HepG2 (cell line): ENCODE measurements around the gene CD151. TPM values are rescaled to one million over a fixed set of nuclear protein-coding genes. Genes with fewer than 3 reads are reported as not detected.

Experiments used
- CHD2 ChIP-seq: IDR thresholded peaks from 2 replicates; pipeline ENCODE4 v1.6.1; 2011; ENCODE audit warnings: low read depth, low read length, improper control_type of control experiment
- CREB1 ChIP-seq, 2 experiments: fragments of 450-650 bp in 1 of 2; IDR thresholded peaks; 2 replicates each; pipeline ENCODE4 v1.6.1; 2016 to 2017; ENCODE audit warnings: control low read depth in 1 of 2, mild to moderate bottlenecking in 1 of 2, missing compliant biosample characterization in 1 of 2, missing genetic modification characterization in 1 of 2
- DMAP1 ChIP-seq: IDR thresholded peaks from 2 replicates; pipeline ENCODE4 v1.6.1; 2016
- KLF9 ChIP-seq: IDR thresholded peaks from 2 replicates; pipeline ENCODE4 v1.6.1; 2016; ENCODE audit warnings: low read depth
- NFE2L2 ChIP-seq: fragments of 150-350 bp; IDR thresholded peaks from 2 replicates; pipeline ENCODE4 v1.6.1; 2014; ENCODE audit warnings: low read length
- PCBP2 ChIP-seq: fragments of 200-400 bp; formaldehyde crosslinking; optimal IDR thresholded peaks from 2 replicates; pipeline ENCODE3; 2018; ENCODE audit warnings: low read length, low read depth; ENCODE audit not compliant: poor library complexity, severe bottlenecking
- RARA ChIP-seq: IDR thresholded peaks from 2 replicates; pipeline ENCODE4 v1.6.1; 2016; ENCODE audit warnings: missing genetic modification reagents, missing compliant biosample characterization
- RFXAP ChIP-seq: sonication (generic); formaldehyde crosslinking; IDR thresholded peaks from 2 replicates; pipeline ENCODE4 v1.4.0; 2020; ENCODE audit warnings: missing genetic modification reagents, borderline replicate concordance
- SALL1 ChIP-seq: sonication (generic); formaldehyde crosslinking; IDR thresholded peaks from 2 replicates; pipeline ENCODE4 v1.8.0; 2022; ENCODE audit warnings: mild to moderate bottlenecking, missing genetic modification reagents
- SNRNP70 ChIP-seq: fragments of 200-400 bp; formaldehyde crosslinking; IDR thresholded peaks from 2 replicates; pipeline ENCODE4 v1.6.1; 2017; ENCODE audit warnings: mild to moderate bottlenecking, low read depth, low read length, moderate library complexity
- STAG1 ChIP-seq: sonication (generic); formaldehyde crosslinking; IDR thresholded peaks from 2 replicates; pipeline ENCODE4 v1.4.0; 2020; ENCODE audit warnings: missing genetic modification reagents
- TSC22D2 ChIP-seq: sonication (generic); formaldehyde crosslinking; IDR thresholded peaks from 2 replicates; pipeline ENCODE4 v1.5.1; 2020; ENCODE audit warnings: missing genetic modification reagents, mild to moderate bottlenecking, borderline replicate concordance
- ZFP90 ChIP-seq: sonication (generic); formaldehyde crosslinking; IDR thresholded peaks from 2 replicates; pipeline ENCODE4 v1.8.0; 2022; ENCODE audit warnings: missing genetic modification reagents, mild to moderate bottlenecking, inconsistent platforms, borderline replicate concordance
- ZMYM4 ChIP-seq: sonication (generic); formaldehyde crosslinking; IDR thresholded peaks from 2 replicates; pipeline ENCODE4 v1.8.1; 2023; ENCODE audit warnings: mild to moderate bottlenecking, missing genetic modification reagents
- ZNF10 ChIP-seq: sonication (generic); formaldehyde crosslinking; IDR thresholded peaks from 2 replicates; pipeline ENCODE4 v1.4.0; 2020; ENCODE audit warnings: mild to moderate bottlenecking, low read depth, missing genetic modification reagents, borderline replicate concordance
- ZNF501 ChIP-seq: sonication (generic); formaldehyde crosslinking; IDR thresholded peaks from 2 replicates; pipeline ENCODE4 v1.5.1; 2020; ENCODE audit warnings: mild to moderate bottlenecking, moderate library complexity, missing genetic modification reagents
- ZNF674 ChIP-seq: sonication (generic); formaldehyde crosslinking; IDR thresholded peaks from 2 replicates; pipeline ENCODE4 v1.5.0; 2020; ENCODE audit warnings: low read depth, mild to moderate bottlenecking, missing genetic modification reagents
- ZNF720 ChIP-seq: sonication (generic); formaldehyde crosslinking; IDR thresholded peaks from 2 replicates; pipeline ENCODE4 v1.4.0; 2020; ENCODE audit warnings: missing genetic modification reagents
- ZNF781 ChIP-seq: sonication (generic); formaldehyde crosslinking; IDR thresholded peaks from 2 replicates; pipeline ENCODE4 v1.5.1; 2020; ENCODE audit warnings: borderline replicate concordance, mild to moderate bottlenecking, missing genetic modification reagents; ENCODE audit errors: not compliant biosample characterization
- ZSCAN25 ChIP-seq: sonication (generic); formaldehyde crosslinking; IDR thresholded peaks from 2 replicates; pipeline ENCODE4 v1.8.0; 2022; ENCODE audit warnings: mild to moderate bottlenecking, missing genetic modification reagents
- polyA plus RNA-seq, 8 experiments: library from polyadenylated mRNA; depleted of rRNA in 3 of 8; stranded (reverse) in 7 of 8; unstranded in 1 of 8; fragments of >200 nt; fragmentation: Illumina TruSeq in 4 of 8; extraction: Trizol in 4 of 8; gene quantifications; 2 replicates each; pipeline versions ENCODE4 v1.2.1 to v1.2.3, GENCODE V29; 2011 to 2016; ENCODE audit warnings: low read depth in 4 of 8, missing spikeins in 1 of 8, mixed read lengths in 1 of 8; ENCODE audit not compliant: insufficient read depth in 1 of 8
- total RNA-seq, 5 experiments: library from RNA; depleted of rRNA; stranded (reverse); fragments of >200 nt; fragmentation: Illumina TruSeq; extraction: Trizol; gene quantifications; 2 replicates each; pipeline ENCODE4 v1.2.3, GENCODE V29; 2016; ENCODE audit warnings: low read depth in 1 of 5
- TF ChIP-seq, protein P1 (sequence below): sonication (generic); formaldehyde crosslinking; IDR thresholded peaks from 2 replicates; pipeline ENCODE4 v1.4.0; 2020; ENCODE audit warnings: missing genetic modification reagents
- TF ChIP-seq, protein P2 (sequence below): IDR thresholded peaks from 2 replicates; pipeline ENCODE4 v1.6.1; 2016; ENCODE audit warnings: missing compliant biosample characterization, missing genetic modification reagents, borderline replicate concordance
- TF ChIP-seq, protein P3 (sequence below): IDR thresholded peaks from 2 replicates; pipeline ENCODE4 v1.6.1; 2018; ENCODE audit warnings: missing genetic modification reagents

Gene CD151
- total and polyA plus RNA-seq, 2 of the 13 experiments (the other 11 are each of a cell fraction or from before 2014, with no cell fraction given): 125 to 197 TPM

DNA sequence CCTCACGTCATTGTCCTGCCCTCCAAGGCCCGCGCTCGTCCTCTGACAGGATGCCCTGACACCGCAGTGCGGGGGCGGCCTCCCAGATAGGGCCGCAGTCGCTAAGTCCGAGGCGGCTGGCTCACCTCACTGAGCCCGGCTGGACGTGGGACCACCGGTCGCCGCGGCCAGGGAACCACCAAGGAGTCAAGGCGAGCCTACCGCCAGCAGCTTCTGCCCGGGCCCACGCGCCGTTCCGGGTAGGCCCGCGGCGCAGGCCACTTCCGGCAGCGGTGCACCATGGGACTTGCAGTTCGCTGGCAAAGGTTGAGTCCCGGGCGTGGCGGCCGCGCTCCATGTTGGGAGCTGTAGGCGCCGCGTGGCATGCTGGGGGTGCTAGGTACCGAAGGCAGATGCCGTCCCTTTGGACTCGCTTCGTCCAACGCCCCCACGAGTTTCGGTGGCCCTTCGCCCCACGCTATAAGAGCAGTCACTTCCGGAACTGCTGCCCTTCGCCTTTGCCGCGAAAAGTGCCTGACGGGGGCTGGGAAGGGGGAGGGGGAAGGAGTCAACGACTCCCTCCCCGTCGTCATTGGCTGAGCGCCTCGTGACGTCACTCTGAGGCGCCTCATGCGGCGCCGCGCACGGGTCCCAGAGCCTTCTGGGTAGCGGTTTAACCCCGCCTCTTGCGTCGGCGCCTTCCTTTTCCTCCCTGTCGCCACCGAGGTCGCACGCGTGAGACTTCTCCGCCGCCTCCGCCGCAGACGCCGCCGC lies 23.3 kb upstream of the CD151 start, which contains the start of gene RPLP2 (continued):
- TF ChIP-seq, protein P1, sequence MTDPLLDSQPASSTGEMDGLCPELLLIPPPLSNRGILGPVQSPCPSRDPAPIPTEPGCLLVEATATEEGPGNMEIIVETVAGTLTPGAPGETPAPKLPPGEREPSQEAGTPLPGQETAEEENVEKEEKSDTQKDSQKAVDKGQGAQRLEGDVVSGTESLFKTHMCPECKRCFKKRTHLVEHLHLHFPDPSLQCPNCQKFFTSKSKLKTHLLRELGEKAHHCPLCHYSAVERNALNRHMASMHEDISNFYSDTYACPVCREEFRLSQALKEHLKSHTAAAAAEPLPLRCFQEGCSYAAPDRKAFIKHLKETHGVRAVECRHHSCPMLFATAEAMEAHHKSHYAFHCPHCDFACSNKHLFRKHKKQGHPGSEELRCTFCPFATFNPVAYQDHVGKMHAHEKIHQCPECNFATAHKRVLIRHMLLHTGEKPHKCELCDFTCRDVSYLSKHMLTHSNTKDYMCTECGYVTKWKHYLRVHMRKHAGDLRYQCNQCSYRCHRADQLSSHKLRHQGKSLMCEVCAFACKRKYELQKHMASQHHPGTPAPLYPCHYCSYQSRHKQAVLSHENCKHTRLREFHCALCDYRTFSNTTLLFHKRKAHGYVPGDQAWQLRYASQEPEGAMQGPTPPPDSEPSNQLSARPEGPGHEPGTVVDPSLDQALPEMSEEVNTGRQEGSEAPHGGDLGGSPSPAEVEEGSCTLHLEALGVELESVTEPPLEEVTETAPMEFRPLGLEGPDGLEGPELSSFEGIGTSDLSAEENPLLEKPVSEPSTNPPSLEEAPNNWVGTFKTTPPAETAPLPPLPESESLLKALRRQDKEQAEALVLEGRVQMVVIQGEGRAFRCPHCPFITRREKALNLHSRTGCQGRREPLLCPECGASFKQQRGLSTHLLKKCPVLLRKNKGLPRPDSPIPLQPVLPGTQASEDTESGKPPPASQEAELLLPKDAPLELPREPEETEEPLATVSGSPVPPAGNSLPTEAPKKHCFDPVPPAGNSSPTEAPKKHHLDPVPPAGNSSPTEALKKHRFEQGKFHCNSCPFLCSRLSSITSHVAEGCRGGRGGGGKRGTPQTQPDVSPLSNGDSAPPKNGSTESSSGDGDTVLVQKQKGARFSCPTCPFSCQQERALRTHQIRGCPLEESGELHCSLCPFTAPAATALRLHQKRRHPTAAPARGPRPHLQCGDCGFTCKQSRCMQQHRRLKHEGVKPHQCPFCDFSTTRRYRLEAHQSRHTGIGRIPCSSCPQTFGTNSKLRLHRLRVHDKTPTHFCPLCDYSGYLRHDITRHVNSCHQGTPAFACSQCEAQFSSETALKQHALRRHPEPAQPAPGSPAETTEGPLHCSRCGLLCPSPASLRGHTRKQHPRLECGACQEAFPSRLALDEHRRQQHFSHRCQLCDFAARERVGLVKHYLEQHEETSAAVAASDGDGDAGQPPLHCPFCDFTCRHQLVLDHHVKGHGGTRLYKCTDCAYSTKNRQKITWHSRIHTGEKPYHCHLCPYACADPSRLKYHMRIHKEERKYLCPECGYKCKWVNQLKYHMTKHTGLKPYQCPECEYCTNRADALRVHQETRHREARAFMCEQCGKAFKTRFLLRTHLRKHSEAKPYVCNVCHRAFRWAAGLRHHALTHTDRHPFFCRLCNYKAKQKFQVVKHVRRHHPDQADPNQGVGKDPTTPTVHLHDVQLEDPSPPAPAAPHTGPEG: no peak; the same call in 1 of the 2 replicates
- TF ChIP-seq RARA (CRISPR knock-in tag) (peak; percentile 18; the same call in 1 of the 2 replicates), ZNF10 (CRISPR knock-in tag) (no peak), SNRNP70 (no peak), RFXAP (CRISPR knock-in tag) (no peak), STAG1 (CRISPR knock-in tag) (no peak), CREB1 (IDR thresholded peaks at IDR 0.05) (peak; percentile 100), CREB1 (CRISPR knock-in tag; IDR thresholded peaks at IDR 0.05) (peak; percentile 98), ZNF674 (CRISPR knock-in tag) (no peak), PCBP2 (no peak), TSC22D2 (CRISPR knock-in tag) (0 out of 2 replicates have a peak, but pooled peaks have one; percentile 8), ZNF781 (CRISPR knock-in tag) (no peak), ZSCAN25 (CRISPR knock-in tag) (peak; percentile 94), SALL1 (CRISPR knock-in tag) (peak; percentile 85), DMAP1 (peak; percentile 96), ZNF720 (CRISPR knock-in tag) (no peak), NFE2L2 (no peak), ZFP90 (CRISPR knock-in tag) (peak; percentile 12; the same call in 1 of the 2 replicates), CHD2 (peak; percentile 65; the same call in 1 of the 2 replicates), ZMYM4 (CRISPR knock-in tag) (no peak; the same call in 1 of the 2 replicates), ZNF501 (CRISPR knock-in tag) (peak; percentile 93), KLF9 (no peak)
- TF ChIP-seq, protein P2, sequence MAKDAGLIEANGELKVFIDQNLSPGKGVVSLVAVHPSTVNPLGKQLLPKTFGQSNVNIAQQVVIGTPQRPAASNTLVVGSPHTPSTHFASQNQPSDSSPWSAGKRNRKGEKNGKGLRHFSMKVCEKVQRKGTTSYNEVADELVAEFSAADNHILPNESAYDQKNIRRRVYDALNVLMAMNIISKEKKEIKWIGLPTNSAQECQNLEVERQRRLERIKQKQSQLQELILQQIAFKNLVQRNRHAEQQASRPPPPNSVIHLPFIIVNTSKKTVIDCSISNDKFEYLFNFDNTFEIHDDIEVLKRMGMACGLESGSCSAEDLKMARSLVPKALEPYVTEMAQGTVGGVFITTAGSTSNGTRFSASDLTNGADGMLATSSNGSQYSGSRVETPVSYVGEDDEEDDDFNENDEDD: peak; percentile 83
- TF ChIP-seq, protein P3, sequence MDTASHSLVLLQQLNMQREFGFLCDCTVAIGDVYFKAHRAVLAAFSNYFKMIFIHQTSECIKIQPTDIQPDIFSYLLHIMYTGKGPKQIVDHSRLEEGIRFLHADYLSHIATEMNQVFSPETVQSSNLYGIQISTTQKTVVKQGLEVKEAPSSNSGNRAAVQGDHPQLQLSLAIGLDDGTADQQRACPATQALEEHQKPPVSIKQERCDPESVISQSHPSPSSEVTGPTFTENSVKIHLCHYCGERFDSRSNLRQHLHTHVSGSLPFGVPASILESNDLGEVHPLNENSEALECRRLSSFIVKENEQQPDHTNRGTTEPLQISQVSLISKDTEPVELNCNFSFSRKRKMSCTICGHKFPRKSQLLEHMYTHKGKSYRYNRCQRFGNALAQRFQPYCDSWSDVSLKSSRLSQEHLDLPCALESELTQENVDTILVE: 0 out of 2 replicates have a peak, but pooled peaks have one; percentile 15
